ENCODE results near the gene EDAR. TPM values are rescaled to one million over a fixed set of nuclear protein-coding genes. Genes with fewer than 3 reads are reported as not detected.

EDAR gene
- total RNA-seq, 4 donors from 2014 or later: 0.72 to 7.1 (median 4.2) TPM

DNA sequence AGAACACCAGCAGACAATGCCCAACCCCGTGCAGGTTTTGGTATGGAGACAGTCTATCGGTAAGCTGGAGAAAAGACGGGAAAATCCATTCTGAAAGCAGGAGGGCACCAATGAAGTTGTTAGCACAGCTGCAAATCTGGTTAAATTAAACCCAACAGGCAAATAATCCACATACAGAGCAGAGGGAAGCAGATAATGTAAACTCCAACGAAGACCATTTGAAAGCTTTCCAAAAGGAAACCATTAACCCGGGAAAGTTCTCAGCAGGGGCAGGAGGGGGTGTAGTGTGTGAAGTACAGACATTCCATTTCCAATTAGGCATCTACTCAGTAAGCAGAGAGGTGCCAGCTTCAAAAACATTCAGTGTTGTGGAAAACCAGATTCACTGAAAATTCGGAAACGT is 10.3 kb downstream of the EDAR start:
- DNase-seq (ENCODE audit: low spot score in 2 of 2): no peak
- TF ChIP-seq, protein P1, sequence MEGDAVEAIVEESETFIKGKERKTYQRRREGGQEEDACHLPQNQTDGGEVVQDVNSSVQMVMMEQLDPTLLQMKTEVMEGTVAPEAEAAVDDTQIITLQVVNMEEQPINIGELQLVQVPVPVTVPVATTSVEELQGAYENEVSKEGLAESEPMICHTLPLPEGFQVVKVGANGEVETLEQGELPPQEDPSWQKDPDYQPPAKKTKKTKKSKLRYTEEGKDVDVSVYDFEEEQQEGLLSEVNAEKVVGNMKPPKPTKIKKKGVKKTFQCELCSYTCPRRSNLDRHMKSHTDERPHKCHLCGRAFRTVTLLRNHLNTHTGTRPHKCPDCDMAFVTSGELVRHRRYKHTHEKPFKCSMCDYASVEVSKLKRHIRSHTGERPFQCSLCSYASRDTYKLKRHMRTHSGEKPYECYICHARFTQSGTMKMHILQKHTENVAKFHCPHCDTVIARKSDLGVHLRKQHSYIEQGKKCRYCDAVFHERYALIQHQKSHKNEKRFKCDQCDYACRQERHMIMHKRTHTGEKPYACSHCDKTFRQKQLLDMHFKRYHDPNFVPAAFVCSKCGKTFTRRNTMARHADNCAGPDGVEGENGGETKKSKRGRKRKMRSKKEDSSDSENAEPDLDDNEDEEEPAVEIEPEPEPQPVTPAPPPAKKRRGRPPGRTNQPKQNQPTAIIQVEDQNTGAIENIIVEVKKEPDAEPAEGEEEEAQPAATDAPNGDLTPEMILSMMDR (IDR thresholded peaks at IDR 0.05): no peak
- TF ChIP-seq POLR2A (IDR thresholded peaks at IDR 0.05): no peak
- WGBS, 2 donors: 25 to 43% methylated on average over 7 of the region's 7 CpGs
- no peak overlapping the region for H3K4me3 ChIP-seq (ENCODE audit: low read depth, poor library complexity, severe bottlenecking)
- intact Hi-C loops (cut with DNase I; ENCODE audit: low total_unique reads): no loop called here

GRCh38 chr2:108975613-108976435 is 13.2 kb downstream of the EDAR start:
- TF ChIP-seq, protein P1 (IDR thresholded peaks at IDR 0.05): no peak
- no peak for TF ChIP-seq POLR2A (IDR thresholded peaks at IDR 0.05)
- 83 to 84% methylated on average over 14 of the region's 14 CpGs for WGBS, 2 donors
- no peak overlapping the region for H3K4me3 ChIP-seq (ENCODE audit: low read depth, poor library complexity, severe bottlenecking)
- no peak for DNase-seq (ENCODE audit: low spot score in 2 of 2)
- intact Hi-C loops (cut with DNase I; ENCODE audit: low total_unique reads): no loop called here

DNA sequence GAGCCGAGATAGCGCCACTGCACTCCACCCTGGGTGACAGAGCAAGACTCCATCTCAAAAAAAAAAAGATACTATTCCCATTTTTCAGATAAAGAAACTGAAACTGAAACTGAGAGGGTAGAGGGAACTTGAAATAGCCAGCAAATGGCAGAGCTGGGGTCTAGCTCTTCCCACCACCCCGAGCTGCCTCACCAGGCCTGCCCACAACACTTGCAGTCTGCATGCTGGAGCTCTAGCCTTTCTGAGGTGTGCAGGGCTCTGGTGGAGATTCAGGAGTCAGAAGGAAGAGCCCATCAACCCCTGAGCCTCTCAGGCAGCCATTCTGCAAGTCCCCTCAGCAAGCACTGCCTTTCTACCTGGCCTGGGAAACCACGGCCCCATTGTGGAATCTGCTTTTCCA is 14.3 kb downstream of the EDAR start:
- intact Hi-C loops (cut with DNase I; ENCODE audit: low total_unique reads): no loop called here
- no peak for DNase-seq (ENCODE audit: low spot score in 2 of 2)
- WGBS, 2 donors: 97 to 99% methylated on average over 4 of the region's 4 CpGs
- TF ChIP-seq POLR2A (IDR thresholded peaks at IDR 0.05): no peak
- TF ChIP-seq, protein P1 (IDR thresholded peaks at IDR 0.05): no peak
- H3K4me3 ChIP-seq (ENCODE audit: low read depth, poor library complexity, severe bottlenecking): no peak overlapping the region

GRCh38 chr2:108972663-108973062 is 16.4 kb downstream of the EDAR start:
- no peak for DNase-seq (ENCODE audit: low spot score in 2 of 2)
- intact Hi-C loops (cut with DNase I; ENCODE audit: low total_unique reads): no loop called here
- WGBS, 2 donors: 75 to 81% methylated on average over 6 of the region's 6 CpGs
- no peak overlapping the region for H3K4me3 ChIP-seq (ENCODE audit: low read depth, poor library complexity, severe bottlenecking)
- no peak for TF ChIP-seq POLR2A (IDR thresholded peaks at IDR 0.05)
- TF ChIP-seq, protein P1 (IDR thresholded peaks at IDR 0.05): no peak

DNA sequence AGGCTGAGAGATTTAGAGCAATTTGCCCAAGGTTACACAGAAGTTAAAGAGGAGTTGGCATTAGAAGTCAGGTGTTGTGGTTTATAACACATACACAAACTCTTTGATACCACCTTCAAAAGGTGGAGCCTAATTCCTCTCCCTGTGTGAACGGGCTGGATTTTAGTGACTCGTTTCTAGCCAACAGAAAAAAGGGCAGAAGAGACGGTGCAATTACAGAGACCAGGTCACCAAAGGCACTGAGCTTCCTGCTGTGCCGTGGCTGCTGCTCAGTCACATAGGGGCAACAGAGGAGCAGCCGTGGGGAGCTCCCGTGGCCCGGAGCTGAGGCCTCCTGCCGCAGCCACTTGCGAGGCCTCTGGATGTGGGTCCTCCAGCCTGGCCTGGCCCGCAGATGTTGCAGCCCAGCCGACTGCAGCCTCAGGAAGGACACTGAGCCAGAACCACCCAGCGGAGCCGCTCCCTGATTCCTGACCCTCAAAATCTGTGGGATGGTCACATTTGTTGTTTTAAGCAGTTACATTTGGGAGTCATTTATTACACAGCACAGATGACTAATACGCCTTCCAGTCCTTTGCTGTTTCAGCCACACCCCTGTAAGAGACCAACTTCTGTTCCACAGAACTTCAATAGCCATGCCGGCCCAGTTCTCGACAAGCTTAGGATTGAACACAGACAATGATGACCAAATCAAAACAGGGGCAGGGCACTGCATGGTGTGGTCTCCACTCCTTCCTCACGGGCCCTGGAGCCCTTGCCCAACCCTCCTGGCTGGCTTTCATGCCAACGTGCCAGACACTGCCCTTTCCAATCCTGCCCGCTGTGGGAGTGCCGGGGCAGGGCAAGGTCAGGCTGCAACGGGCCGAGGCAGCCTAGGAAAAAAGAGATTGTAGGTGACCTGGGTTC is 17.1 kb downstream of the EDAR start:
- peak in 1 of 2 donors; percentile 22 for DNase-seq (ENCODE audit: low spot score in 2 of 2)
- intact Hi-C loops (cut with DNase I; ENCODE audit: low total_unique reads): no loop called here
- 55 to 59% methylated on average over 21 of the region's 22 CpGs for WGBS, 2 donors
- TF ChIP-seq, protein P1 (IDR thresholded peaks at IDR 0.05): no peak
- no peak for TF ChIP-seq POLR2A (IDR thresholded peaks at IDR 0.05)
- no peak overlapping the region for H3K4me3 ChIP-seq (ENCODE audit: low read depth, poor library complexity, severe bottlenecking)
